Endodermal cell (in vitro differentiated cells): Measurements from ENCODE around the gene CD2BP2. TPM values are rescaled to one million over a fixed set of nuclear protein-coding genes. Genes with fewer than 3 reads are reported as not detected.
"Not testable (repeated sequence)": the region's sequence is repeated elsewhere in the genome, so short reads cannot be mapped to it uniquely, and the experiment has no call there.

Source experiments
- DNase-seq: peaks from one replicate; pipeline ENCODE4 v3.0.0-alpha.2; 2017
- H3K27ac ChIP-seq: 2 replicates; pipeline ENCODE4 v1.5.1; 2013; ENCODE audit warnings: mild to moderate bottlenecking, low read depth, low read length, moderate library complexity
- H3K27me3 ChIP-seq: 2 replicates; pipeline ENCODE4 v1.6.1; 2013; ENCODE audit warnings: mild to moderate bottlenecking, low read length, moderate library complexity; ENCODE audit not compliant: insufficient read depth, control insufficient read depth, poor library complexity, severe bottlenecking
- H3K36me3 ChIP-seq: 2 replicates; pipeline ENCODE4 v1.7.0; 2013; ENCODE audit warnings: mild to moderate bottlenecking, low read length, moderate library complexity; ENCODE audit not compliant: control insufficient read depth, insufficient read depth
- H3K4me1 ChIP-seq: one replicate; pipeline ENCODE4 v1.7.0; 2013; ENCODE audit warnings: low read length; ENCODE audit not compliant: control insufficient read depth, insufficient read depth
- H3K4me3 ChIP-seq: 2 replicates; pipeline ENCODE4 v1.5.1; 2013; ENCODE audit warnings: mild to moderate bottlenecking, low read length, moderate library complexity
- H3K9ac ChIP-seq: 2 replicates; pipeline ENCODE4 v1.6.1; 2013; ENCODE audit warnings: mild to moderate bottlenecking, low read length, moderate library complexity; ENCODE audit not compliant: poor library complexity, severe bottlenecking; ENCODE audit errors: extremely low read depth
- H3K9me3 ChIP-seq: 2 replicates; pipeline ENCODE4 v1.6.1; 2013; ENCODE audit warnings: mild to moderate bottlenecking, low read length, moderate library complexity; ENCODE audit not compliant: control insufficient read depth
- H3K27ac Mint-ChIP-seq: 2 replicates; pipeline ENCODE4 v1.8.0; 2020; ENCODE audit warnings: mixed read lengths
- H3K27me3 Mint-ChIP-seq: 2 replicates; pipeline ENCODE4 v1.8.0; 2021; ENCODE audit warnings: mild to moderate bottlenecking, mixed read lengths; ENCODE audit not compliant: insufficient read depth
- H3K36me3 Mint-ChIP-seq: 2 replicates; pipeline ENCODE4 v1.8.0; 2020; ENCODE audit warnings: low read depth, mixed read lengths
- H3K4me1 Mint-ChIP-seq: 2 replicates; pipeline ENCODE4 v1.8.0; 2020; ENCODE audit warnings: mixed read lengths
- H3K4me3 Mint-ChIP-seq: 2 replicates; pipeline ENCODE4 v1.8.0; 2020; ENCODE audit warnings: mild to moderate bottlenecking, moderate library complexity, mixed read lengths
- H3K9me3 Mint-ChIP-seq: 2 replicates; pipeline ENCODE4 v1.8.0; 2020; ENCODE audit warnings: mild to moderate bottlenecking, mixed read lengths
- CTCF ChIP-seq: fragments of 200-600 bp; sonication (generic); conservative IDR thresholded peaks from 2 replicates; pipeline ENCODE4 v1.5.0; 2021; ENCODE audit warnings: antibody characterized with exemption, mild to moderate bottlenecking
- WGBS, 2 experiments: methylation state at CpG; one replicate each; pipeline versions ENCODE4 v1.1.5 to v1.1.7; 2013; ENCODE audit warnings: missing lambda C conversion rate in 2 of 2, mixed read lengths in 1 of 2; ENCODE audit not compliant: insufficient coverage in 1 of 2, insufficient read length in 1 of 2; 5-methylcytosine and 5-hydroxymethylcytosine counted together
- total RNA-seq, 2 donors: library from RNA; stranded (reverse); fragmentation: NEBNext Ultra II Directional in 1 of 2; extraction: Animal tissue kit (Norgen Biotek cat#: 25700) in 1 of 2; gene quantifications; 2 replicates in 1 of 2; 3 replicates in 1 of 2; pipeline ENCODE4 v1.2.1, GENCODE V29; 2021

Gene CD2BP2
- total RNA-seq, 2 donors from 2014 or later, result 75.4 to 76.0 TPM

- Histone ChIP-seq H3K27ac (no peak overlapping the region), H3K9me3 (no peaks in the 10 kb centered on the region), H3K27me3 (no peaks in the 10 kb centered on the region), H3K4me1 (no peaks in the 10 kb centered on the region), H3K36me3 (peaks cover 36% of the 10 kb centered on the region), H3K4me3 (no peak overlapping the region), H3K9ac (no peak overlapping the region)
- no peaks in the 10 kb centered on the region for H3K4me1 Mint-ChIP-seq
- H3K4me3 Mint-ChIP-seq, result no peak overlapping the region
- no peaks in the 10 kb centered on the region for H3K27me3 Mint-ChIP-seq
- no peak overlapping the region for H3K27ac Mint-ChIP-seq
- 94 to 97% methylated on average over 7 to 8 of the region's 8 CpGs for WGBS, 2 experiments
- DNase-seq, result no peak
- TF ChIP-seq CTCF, result no peak
- H3K9me3 Mint-ChIP-seq, result no peaks in the 10 kb centered on the region
- peaks cover 34% of the 10 kb centered on the region for H3K36me3 Mint-ChIP-seq
Observed at GRCh38 chr16:30348113-30348512, 7.0 kb downstream of the CD2BP2 start.

- H3K4me3 Mint-ChIP-seq, result no peak overlapping the region
- no peak overlapping the region for H3K27ac Mint-ChIP-seq
- WGBS, 2 experiments, result 83 to 87% methylated on average over 3 of the region's 3 CpGs
- Histone ChIP-seq H3K36me3 (peaks cover 18% of the 10 kb centered on the region), H3K4me1 (no peaks in the 10 kb centered on the region), H3K27ac (no peak overlapping the region), H3K9ac (no peak overlapping the region), H3K4me3 (no peak overlapping the region), H3K27me3 (no peaks in the 10 kb centered on the region), H3K9me3 (no peaks in the 10 kb centered on the region)
- peaks cover 19% of the 10 kb centered on the region for H3K36me3 Mint-ChIP-seq
- no peaks in the 10 kb centered on the region for H3K4me1 Mint-ChIP-seq
- no peaks in the 10 kb centered on the region for H3K27me3 Mint-ChIP-seq
- no peaks in the 10 kb centered on the region for H3K9me3 Mint-ChIP-seq
- no peak for DNase-seq
- no peak for TF ChIP-seq CTCF
Observed at GRCh38 chr16:30346286-30346685, 8.8 kb downstream of the CD2BP2 start.

- H3K4me3 Mint-ChIP-seq, H3K4me3 ChIP-seq, H3K27me3 ChIP-seq, DNase-seq, H3K4me1 ChIP-seq, H3K36me3 Mint-ChIP-seq, H3K9me3 ChIP-seq, H3K36me3 ChIP-seq, H3K27ac Mint-ChIP-seq, H3K9ac ChIP-seq, H3K27ac ChIP-seq, H3K4me1 Mint-ChIP-seq, H3K9me3 Mint-ChIP-seq, H3K27me3 Mint-ChIP-seq: not testable (repeated sequence)
- WGBS, 2 experiments, result 93% methylated on average over 11 of the region's 11 CpGs; no CpG with 5 or more reads in 1 of the 2 experiments
Observed at GRCh38 chr16:30343491-30343820, 11.7 kb downstream of the CD2BP2 start.

GRCh38 chr16:30342751-30343490, 12.2 kb downstream of the CD2BP2 start:
- H3K4me1 ChIP-seq, result no peaks in the 10 kb centered on the region
- no peak overlapping the region for H3K4me3 Mint-ChIP-seq
- H3K9me3 Mint-ChIP-seq, result no peaks in the 10 kb centered on the region
- no peak overlapping the region for H3K27ac ChIP-seq
- DNase-seq, result no peak
- H3K36me3 ChIP-seq, result no peaks in the 10 kb centered on the region
- H3K9ac ChIP-seq, result no peak overlapping the region
- no peaks in the 10 kb centered on the region for H3K27me3 ChIP-seq
- H3K4me3 ChIP-seq, result no peak overlapping the region
- no peaks in the 10 kb centered on the region for H3K4me1 Mint-ChIP-seq
- peaks cover 2% of the 10 kb centered on the region for H3K36me3 Mint-ChIP-seq
- no peaks in the 10 kb centered on the region for H3K9me3 ChIP-seq
- no peak for TF ChIP-seq CTCF
- 94 to 95% methylated on average over 28 to 32 of the region's 32 CpGs for WGBS, 2 experiments
- no peak overlapping the region for H3K27ac Mint-ChIP-seq
- no peaks in the 10 kb centered on the region for H3K27me3 Mint-ChIP-seq

- H3K4me1 ChIP-seq, H3K27me3 Mint-ChIP-seq, H3K4me1 Mint-ChIP-seq, H3K27ac Mint-ChIP-seq, H3K9ac ChIP-seq, H3K27ac ChIP-seq, H3K9me3 Mint-ChIP-seq, H3K36me3 Mint-ChIP-seq, H3K4me3 Mint-ChIP-seq, H3K4me3 ChIP-seq, H3K9me3 ChIP-seq, DNase-seq, H3K36me3 ChIP-seq, H3K27me3 ChIP-seq: not testable (repeated sequence)
- WGBS, 2 experiments, result 89 to 96% methylated on average over 4 to 8 of the region's 8 CpGs
Observed at GRCh38 chr16:30341971-30342370, 13.1 kb downstream of the CD2BP2 start.
